HG03571 (cell line): ENCODE results near the gene GPC6.
"Not testable (repeated sequence)": the region's sequence is repeated elsewhere in the genome, so short reads cannot be mapped to it uniquely, and the experiment has no call there.

Experiments
- ATAC-seq: cut with Tn5 transposase; IDR thresholded peaks from one replicate; pipeline ENCODE4 v1.9.1; 2021; ENCODE audit not compliant: unreplicated experiment

The GPC6 gene

DNA sequence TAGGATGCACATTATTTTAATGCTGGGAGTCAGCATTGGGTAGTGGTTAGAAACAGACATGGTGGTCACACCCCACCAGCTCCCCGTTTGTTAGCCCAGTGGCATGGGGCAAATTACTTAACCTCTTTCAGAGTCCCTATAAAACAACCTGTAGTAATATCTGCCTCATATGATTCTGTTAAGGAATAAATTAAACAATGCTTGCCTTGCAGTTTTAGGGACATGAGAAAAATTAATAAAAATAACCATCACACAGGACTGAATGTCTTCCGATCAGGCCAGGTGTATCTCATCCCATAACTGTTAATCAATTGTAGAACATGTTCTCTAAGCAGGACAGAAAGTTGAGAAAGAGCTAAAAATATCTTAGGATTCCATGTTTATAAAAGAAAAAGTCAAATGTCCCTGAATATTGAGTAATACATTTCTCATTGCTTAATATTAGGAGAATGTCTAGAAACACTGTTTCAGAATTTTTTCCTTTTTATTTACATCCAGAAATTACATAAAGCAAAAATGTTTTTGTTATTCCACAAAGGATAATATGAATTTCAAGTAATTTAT, 196.5 kb downstream of the GPC6 start:
- ATAC-seq = no peak

DNA sequence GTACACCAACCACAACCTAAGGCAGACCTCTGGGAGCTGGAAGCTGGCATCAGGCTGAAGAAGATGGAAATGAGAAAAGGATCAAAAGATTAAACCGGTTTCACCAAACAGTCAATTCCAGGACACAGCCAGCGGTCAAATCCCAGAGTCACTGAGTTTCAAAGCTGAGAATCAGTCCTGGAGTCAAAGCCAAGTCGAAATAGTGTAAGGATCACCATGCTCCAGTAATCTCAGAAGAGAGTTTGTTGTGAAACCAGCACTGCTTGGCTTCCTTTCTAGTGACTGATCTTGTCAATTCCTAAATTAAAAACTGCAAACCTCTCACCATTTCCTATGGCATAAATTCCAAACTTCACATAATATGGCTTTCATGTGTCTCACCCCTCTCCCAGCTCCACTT, 198.8 kb downstream of the GPC6 start:
- no peak for ATAC-seq

DNA sequence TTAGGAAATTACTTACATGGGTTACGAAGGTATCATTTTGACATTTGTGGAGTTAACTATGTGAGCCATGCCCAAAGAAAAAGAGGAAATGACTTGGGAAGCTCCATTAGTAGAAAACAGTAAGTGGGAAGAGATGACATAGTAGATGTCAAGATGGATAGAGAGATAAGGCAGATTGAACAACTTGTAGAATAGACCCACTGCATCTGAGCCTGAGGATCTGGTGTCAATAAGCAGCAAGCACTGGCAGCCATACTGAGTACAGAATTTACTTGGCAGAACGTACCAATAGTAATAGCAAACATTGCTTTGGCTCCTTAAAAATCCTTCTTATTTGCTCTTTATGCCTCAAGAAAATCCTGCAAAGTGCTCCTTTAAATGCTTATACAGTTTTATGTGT, 203.8 kb downstream of the GPC6 start:
- no peak for ATAC-seq

DNA sequence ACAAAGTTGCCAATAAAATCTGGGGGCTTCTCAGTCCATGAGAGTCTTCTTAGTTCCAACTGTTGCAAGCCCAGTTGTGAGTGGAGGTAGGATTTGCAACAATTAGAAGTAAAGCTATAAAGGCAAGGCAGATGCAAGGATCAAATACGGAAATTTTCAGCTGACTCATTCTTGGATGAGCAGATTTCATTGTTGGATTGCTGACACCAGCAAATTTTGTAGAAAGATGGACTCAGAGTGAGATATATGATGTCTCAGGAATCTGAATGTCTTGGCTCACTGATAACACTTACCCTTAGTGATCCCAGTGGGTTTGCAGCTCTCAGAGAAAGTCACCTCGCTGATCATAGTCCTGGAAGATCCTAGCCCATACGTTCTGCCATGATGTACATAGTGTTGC, 209.0 kb downstream of the GPC6 start:
- no peak for ATAC-seq

DNA sequence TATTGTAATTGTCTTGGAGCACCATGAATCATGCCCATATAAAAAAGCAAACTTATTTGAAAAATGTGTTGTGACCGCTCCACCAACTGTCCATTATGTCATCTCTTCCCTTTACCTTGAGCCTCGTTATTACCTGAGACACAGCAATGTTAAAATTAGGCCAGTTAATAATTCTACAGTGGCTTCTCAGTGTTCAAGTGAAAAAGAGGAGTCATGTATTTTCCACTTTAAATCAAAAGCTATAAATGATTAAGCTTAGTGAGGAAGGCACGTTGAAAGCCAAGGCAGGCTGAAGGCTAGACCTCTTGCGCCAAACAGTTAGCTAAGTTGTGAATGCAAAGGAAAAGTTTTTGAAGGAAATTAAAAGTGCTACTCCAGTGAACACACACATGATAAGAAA, 210.5 kb downstream of the GPC6 start:
- no peak for ATAC-seq

DNA sequence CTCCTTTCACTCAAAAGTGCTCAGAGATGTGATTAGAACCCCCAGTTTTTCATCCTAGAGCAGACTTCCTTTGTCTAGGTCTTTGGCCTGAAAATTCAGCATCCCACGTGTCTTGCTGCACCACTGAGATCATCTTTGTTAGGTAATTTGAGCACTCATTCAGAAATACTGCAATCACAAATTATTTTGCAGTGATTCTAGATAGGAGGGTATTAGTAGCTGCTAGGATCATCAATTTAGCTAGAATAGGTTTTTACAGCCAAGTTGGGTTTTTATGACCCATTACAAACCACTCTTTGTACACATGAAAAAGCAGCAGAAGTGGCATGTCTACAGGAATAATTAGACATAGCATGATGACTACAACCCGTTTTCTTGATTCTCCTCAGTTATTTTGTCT, 219.6 kb downstream of the GPC6 start:
- ATAC-seq = no peak

DNA sequence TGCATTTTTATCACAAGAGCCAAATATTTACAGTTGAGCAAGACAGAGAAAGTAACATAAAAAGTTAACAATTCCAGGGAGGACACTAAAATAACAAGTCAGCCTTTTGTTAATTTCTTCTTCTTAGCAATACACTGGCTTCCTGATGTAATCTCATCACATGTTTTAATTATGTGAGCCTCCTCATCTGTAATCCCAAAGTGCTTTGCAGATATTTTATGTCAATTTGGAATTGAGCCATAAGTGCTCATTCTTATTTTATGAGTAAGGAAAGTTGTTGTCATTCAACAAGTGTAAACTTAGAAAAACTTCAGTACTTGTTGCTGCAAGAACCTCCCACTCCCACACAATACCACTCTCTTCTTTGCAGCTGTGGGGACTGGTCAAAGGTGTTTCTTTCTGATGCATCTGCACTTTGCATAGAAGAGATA, 223.6 kb downstream of the GPC6 start:
- ATAC-seq = no peak

DNA sequence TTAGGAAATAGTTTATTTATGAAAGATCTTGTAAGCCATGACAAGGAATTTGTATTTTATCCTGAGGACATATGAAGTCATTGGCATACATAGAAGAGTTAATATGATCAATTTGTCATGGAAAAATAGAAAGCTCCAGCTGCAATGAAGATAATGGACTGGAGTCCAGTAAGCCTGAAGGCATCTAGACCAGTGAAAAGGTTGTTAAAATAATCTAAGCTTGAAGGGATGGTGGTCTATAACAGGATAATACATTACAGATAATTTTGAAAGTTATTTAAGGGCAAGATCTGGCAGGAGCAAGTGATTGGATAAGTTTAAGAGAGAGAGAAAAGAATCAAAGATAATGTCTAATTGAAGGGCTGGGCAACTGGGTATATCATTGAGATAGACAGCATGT, 224.2 kb downstream of the GPC6 start:
- no peak for ATAC-seq

DNA sequence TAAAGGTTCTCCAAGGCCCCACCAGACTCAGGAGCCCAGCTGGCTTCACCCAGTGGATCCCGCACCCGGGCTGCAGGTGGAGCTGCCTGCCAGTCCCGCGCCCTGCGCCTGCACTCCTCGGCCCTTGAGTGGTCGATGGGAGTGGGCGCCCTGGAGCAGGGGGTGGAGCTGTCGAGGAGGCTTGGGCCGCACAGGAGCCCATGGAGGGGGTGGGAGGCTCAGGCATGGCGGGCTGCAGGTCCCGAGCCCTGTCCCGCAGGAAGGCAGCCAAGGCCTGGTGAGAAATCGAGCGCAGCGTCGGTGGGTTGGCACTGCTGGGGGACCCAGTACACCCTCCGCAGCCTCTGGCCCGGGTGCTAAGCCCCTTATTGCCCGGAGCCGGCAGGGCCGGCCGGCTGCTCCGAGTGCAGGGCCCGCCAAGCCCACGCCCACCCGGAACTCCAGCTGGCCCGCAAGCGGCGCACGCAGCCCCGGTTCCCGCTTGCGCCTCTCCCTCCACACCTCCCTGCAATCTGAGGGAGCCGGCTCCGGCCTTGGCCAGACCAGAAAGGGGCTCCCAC, 228.1 kb downstream of the GPC6 start:
- not testable (repeated sequence) for ATAC-seq

DNA sequence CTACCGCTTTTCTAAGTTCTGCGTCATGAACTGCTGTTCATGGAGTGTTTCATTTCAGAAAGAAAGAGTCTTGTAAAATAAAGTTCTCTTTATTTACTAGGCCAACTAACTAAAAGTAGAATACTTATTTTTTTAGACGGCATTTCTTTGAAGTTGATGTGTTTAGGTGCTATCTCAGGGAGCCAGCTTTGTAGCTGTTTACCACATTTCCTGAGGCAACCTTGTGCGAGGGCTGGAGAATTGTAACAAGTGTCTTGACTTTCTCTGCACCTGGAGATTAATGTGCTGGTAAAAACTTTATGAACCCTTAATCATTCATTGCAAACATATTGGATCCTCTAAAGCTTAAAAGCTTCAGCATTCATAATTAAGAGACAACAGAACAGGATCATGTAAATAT, 229.3 kb downstream of the GPC6 start:
- no peak for ATAC-seq

DNA sequence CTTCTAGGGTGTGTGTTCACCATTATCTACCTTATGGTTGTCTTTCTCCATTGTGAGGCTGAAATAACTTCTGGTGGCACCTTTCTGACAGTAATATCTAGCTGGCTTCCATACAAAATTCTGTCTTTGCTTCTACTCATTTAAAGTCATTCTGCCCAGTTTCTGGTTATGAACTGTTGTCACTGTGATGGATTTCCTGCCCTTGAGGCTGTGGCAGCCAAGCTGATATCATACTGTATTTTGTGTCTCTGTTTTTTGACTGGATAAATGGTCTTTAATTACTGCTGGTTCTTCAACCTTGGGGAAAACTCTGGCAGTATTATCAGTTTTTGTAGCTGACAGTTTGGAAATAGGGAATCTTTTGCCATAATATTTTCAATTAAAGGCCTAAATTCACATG, 233.4 kb downstream of the GPC6 start:
- ATAC-seq = no peak

DNA sequence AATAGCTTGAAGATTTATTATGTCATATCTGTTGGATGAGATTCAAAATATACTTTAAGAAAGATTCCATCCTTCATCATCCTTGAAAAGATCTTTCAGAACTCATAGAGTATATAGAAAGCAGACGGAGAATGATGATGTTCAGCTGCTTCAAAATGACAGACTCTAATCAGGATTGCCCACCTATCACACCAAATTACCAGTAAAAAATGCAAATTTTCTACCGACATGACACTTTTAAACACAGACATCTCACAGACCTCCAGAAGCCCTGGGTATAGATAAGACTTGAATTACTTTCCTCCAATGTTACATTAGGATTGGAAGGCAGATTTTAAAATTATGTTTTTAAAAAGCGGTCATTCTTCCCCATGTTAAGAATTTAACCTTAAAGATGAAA, 235.5 kb downstream of the GPC6 start:
- no peak for ATAC-seq

DNA sequence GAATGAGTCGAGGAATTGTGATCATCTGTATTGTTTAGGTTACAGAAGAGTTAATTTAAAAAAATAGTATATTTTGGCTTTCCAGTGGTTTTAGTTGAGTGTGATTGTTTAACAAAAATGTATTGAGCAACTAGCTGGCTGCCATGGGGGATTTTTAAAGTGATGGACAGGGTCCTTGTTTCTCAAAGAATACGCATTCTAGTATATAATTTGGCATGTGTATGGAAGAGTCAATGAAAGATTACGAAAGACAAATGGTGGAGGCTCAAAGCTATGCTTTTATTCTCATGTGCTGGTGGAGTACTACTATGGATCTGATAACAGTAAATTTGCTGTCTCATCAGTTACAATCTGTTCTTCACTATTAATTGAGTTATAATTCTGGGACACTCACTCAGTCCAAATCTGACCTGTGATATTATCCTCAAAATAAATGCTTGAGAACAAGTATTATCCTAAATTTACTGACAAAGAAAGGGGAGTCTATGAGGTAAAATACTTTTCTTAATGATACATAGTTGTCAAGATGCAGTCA, 240.0 kb downstream of the GPC6 start:
- ATAC-seq = no peak

DNA sequence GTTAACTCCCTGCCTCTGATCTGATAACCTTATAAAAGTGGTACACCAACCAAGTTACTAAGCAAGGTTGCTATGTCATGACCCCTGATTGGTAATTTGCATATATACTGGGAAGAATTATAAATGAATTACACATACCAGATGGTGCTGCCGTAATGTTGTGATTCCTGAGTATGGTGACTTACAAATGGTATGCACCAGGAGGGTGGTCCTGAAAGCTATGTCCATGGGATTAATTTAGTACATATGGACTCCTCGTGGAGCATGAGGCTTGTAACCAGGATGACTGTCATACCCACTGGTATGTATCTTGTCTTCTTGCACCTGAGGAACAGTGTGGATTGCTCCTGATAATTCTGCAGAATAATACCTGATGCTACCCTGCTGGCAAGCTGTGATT, 240.6 kb downstream of the GPC6 start:
- ATAC-seq = no peak

DNA sequence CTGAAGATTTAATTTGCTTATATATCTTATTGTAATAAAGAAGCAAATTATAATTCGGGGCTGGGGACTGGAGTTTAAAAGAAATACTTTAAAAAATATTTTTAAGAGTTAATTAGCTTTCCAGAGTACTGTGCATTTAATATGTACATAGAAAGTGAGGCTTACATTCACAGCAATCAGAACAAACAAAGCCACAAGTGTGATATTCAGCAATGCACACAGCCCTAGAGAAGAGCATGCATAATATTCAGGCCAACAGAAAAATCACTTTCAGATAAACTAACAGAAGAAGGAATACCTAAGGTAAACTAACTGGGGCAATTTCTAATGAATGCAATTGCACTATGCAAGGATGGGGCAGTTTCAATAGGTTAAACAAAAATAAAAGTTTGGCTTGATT, 241.8 kb downstream of the GPC6 start:
- no peak for ATAC-seq

DNA sequence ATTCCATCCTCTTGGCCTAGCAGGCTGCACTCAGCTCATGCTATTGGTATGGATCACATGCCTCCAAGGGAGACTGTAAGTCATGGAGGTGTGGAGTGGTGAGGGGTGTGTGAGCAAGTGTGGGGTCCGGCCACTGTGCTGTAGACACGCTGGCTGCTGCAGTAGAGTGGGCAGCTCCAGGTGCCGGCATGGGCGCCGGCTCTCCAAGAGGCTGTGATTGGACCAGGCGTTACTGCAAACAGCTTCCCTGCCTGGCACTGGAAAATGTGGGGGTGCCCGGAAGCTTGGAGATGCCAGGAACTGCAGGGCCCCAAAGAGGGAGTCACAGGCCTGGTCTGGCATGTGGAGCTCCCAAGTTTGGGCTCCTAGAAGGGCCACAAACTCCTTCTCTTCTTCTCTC, 245.7 kb downstream of the GPC6 start:
- no peak for ATAC-seq

DNA sequence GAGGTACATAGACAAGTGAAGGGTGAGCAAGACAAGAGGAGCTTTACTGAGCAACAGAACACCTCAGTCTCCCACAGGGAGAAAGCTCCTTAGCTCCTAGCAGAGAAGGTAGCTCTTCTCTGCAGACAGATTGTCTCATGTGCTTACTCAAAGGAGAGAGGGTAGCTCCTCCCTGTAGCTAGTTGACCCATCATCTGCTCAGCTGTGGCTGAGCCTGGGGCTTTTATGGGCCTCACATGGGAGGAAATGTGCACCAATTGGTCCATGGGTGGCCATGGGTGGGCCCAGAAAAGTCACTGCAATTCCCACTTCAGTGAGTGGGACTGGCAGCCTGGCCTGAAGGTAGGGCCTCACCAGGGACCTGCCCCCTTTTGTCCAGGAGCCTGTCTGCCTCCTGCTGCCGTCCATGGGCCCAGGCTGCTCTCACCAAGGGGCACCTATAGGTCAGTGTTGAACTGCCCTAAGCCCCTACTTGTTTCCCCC, 246.2 kb downstream of the GPC6 start:
- ATAC-seq = no peak

DNA sequence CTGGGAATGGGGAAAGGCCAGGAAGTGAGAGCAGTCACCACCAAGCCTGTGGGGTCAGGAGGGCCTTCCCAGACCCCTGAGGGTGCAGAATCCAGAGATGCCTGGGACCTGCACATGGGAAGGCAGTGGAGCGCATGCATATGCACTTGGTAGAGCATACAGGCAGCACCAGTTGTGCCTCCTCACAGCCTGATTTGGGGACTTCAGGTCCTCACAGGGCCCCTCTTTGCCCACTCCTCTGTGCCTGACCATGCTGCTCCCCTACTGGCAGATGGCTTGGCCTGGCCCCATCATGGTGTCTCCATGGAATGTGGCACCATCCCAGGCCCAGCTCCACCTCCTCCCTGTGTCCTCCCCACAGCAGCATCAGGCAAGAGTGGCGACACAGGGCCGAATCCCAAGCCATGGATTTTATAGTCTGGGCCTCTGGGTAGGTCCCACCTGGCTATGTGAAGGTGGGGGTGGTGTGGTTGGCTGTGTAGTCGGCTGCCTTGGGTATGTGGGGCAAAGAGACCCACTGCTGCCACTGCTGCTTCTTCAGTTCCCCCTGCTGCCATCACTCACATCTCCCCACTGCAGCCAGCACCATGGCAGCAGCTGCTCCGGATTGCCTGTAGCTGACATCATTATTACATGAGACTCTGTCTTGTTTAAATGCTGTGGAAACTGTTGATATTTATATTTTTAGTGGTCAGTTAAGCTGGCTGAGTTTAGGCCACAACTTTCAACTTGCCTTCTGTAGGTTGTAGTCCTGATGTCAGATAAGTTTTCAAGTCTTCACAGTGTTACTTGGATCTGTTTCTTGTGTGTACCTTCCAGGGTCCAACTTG, 247.0 kb downstream of the GPC6 start:
- ATAC-seq = no peak

DNA sequence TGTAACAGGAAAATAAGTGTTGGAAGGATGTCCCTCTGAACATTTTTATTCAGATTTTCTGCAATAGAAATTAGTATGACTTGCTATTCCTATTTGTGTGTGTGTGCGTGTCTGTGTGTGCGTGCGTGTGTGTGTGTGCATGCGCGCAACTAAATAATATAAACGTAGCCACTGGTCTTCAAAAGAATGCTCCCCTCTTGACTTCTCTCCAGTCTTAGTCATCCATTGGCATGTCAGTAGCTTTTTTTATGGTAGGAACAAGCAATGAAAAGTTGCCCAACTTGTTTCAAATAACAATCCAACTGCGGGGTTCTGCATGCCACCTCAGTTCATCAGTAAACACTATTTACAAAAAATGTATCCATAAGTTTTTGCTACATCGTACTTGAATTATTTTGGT, 249.6 kb downstream of the GPC6 start:
- no peak for ATAC-seq

DNA sequence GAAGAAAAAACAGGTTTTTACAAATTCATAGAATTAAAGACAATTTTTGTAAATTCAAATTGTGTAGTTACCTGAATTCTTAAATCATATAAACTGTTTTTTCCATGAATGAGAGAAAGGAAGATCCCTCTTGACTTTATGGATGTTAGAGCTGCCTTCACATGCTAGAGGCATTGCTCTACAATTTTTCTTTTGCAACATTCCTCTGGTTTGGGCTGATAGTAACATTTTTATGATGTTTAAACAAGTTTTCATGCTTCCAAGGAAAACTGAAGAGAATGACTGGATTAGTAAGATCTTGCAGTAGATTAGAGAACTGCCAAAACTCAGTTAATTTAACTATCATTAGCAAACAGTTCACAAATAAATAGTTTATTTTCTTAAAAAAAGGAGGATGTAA, 250.6 kb downstream of the GPC6 start:
- no peak for ATAC-seq

DNA sequence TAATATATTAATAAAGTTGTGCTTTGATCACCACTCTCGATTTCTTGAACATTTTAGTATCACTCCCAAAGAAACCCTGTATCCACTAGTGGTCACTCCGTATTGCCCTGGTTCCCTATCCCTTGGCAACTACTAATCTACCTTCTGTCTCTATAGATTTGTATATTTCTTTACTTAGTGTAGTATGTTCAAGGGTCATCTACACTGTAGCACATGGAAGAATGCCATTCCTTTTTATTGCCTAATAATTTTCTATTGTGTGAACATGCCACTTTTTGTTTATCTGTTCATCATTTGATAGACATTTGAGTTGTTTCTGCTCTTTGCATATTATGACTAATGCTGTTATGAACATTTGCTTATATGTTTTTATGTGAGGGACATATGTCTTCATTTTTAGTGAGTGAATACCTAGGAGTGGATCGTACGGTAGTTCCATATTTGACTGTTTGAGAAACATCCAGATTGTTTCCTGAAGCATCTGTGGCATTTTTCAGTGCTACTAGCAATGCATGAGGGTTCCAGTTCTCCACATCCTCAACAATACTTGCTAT, 254.0 kb downstream of the GPC6 start:
- no peak for ATAC-seq

DNA sequence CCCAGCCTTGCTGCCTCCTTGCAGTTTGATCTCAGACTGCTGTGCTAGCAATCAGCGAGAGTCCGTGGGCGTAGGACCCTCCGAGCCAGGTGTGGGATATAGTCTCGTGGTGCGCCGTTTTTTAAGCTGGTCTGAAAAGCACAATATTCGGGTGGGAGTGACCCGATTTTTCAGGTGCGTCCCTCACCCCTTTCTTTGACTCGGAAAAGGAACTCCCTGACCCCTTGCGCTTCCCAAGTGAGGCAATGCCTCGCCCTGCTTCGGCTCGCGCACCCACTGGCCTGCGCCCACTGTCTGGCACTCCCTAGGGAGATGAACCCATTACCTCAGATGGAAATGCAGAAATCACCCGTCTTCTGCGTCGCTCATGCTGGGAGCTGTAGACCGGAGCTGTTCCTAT, 269.5 kb downstream of the GPC6 start:
- not testable (repeated sequence) for ATAC-seq
